IMR-90 (cell line): Measurements from ENCODE around the gene PTN. TPM values are rescaled to one million over a fixed set of nuclear protein-coding genes. Genes with fewer than 3 reads are reported as not detected.

ENCODE experiments used
- ATAC-seq: fragments of 200-7000 bp; cut with Tn5 transposase; 2 replicates; pipeline ENCODE4 v1.9.1; 2020; ENCODE audit warnings: low read depth, mild to moderate bottlenecking, moderate library complexity
- BruUV-seq: library from RNA; stranded (reverse); fragments of 400-500 nt; replicated peaks from 2 replicates; lab custom pipeline; 2021; lab: Mats Ljungman, UMichigan
- CTCF ChIA-PET: fragments of 300-600 bp; formaldehyde crosslinking; extraction: SDS; loops from one replicate; lab custom pipeline; 2021; ENCODE audit warnings: antibody characterized with exemption; lab: Yijun Ruan, JAX
- POLR2A ChIA-PET: fragments of 300-600 bp; sonication (Branson Sonifier 250); formaldehyde crosslinking; loops from one replicate; lab custom pipeline; 2022; ENCODE audit warnings: antibody characterized with exemption; ENCODE audit not compliant: unreplicated experiment; lab: Charles Lee
- DNase-seq: peaks from one replicate; pipeline ENCODE4 v3.0.0; 2013
- H2AFZ ChIP-seq: replicated peaks from 2 replicates; pipeline ENCODE3; 2013; ENCODE audit warnings: low read length, mild to moderate bottlenecking; ENCODE audit not compliant: poor library complexity
- H2AK5ac ChIP-seq: 2 replicates; pipeline ENCODE4 v1.6.1; 2013; ENCODE audit warnings: low read depth, low read length, inconsistent platforms
- H2AK9ac ChIP-seq: replicated peaks from 2 replicates; pipeline ENCODE3; 2013; ENCODE audit warnings: mild to moderate bottlenecking, low read depth, low read length, moderate library complexity; ENCODE audit not compliant: poor library complexity
- H2BK120ac ChIP-seq: 2 replicates; pipeline ENCODE4 v1.6.1; 2013; ENCODE audit warnings: low read depth, low read length, inconsistent platforms
- H2BK15ac ChIP-seq: 3 replicates; pipeline ENCODE4 v1.6.1; 2013; ENCODE audit warnings: low read depth, low read length, inconsistent platforms
- H2BK20ac ChIP-seq: 2 replicates; pipeline ENCODE4 v1.6.1; 2013; ENCODE audit warnings: low read depth, mild to moderate bottlenecking, inconsistent platforms, low read length, moderate library complexity
- H2BK5ac ChIP-seq: 2 replicates; pipeline ENCODE4 v1.6.1; 2013; ENCODE audit warnings: mild to moderate bottlenecking, low read depth, low read length, inconsistent platforms; ENCODE audit not compliant: poor library complexity, severe bottlenecking
- H3K14ac ChIP-seq: replicated peaks from 2 replicates; pipeline ENCODE4 v1.6.1; 2013; ENCODE audit warnings: low read depth, low read length, inconsistent platforms
- H3K18ac ChIP-seq: 2 replicates; pipeline ENCODE4 v1.6.1; 2013; ENCODE audit warnings: low read depth, low read length, control low read depth
- H3K23ac ChIP-seq: 2 replicates; pipeline ENCODE4 v1.6.1; 2013; ENCODE audit warnings: low read depth, low read length, inconsistent platforms
- H3K27ac ChIP-seq: 2 replicates; pipeline ENCODE4 v1.5.1; 2013; ENCODE audit warnings: mild to moderate bottlenecking, control low read depth, low read length; ENCODE audit not compliant: insufficient read depth
- H3K27me3 ChIP-seq: 2 replicates; pipeline ENCODE4 v1.6.1; 2013; ENCODE audit warnings: low read length; ENCODE audit not compliant: control insufficient read depth, insufficient read depth
- H3K36me3 ChIP-seq: 2 replicates; pipeline ENCODE4 v1.6.1; 2013; ENCODE audit warnings: low read length, mixed read lengths; ENCODE audit not compliant: control insufficient read depth, insufficient read depth
- H3K4ac ChIP-seq: 2 replicates; pipeline ENCODE4 v1.6.1; 2013; ENCODE audit warnings: low read depth, low read length, inconsistent platforms
- H3K4me1 ChIP-seq: 2 replicates; pipeline ENCODE4 v1.6.1; 2013; ENCODE audit warnings: low read length, mixed read lengths; ENCODE audit not compliant: control insufficient read depth, insufficient read depth
- H3K4me2 ChIP-seq: 2 replicates; pipeline ENCODE4 v1.6.1; 2013; ENCODE audit warnings: low read depth, mild to moderate bottlenecking, control low read depth, low read length, moderate library complexity
- H3K4me3 ChIP-seq: 2 replicates; pipeline ENCODE4 v1.5.1; 2013; ENCODE audit warnings: low read depth, mild to moderate bottlenecking, control low read depth, low read length, moderate library complexity; ENCODE audit not compliant: insufficient read depth
- H3K56ac ChIP-seq: 2 replicates; pipeline ENCODE4 v1.6.1; 2013; ENCODE audit warnings: low read length, inconsistent platforms; ENCODE audit not compliant: insufficient read depth; ENCODE audit errors: extremely low read depth
- H3K79me1 ChIP-seq, 2 experiments: 2 replicates each; pipeline ENCODE4 v1.6.1; 2013; ENCODE audit warnings: low read length in 2 of 2, inconsistent platforms in 1 of 2, low read depth in 1 of 2
- H3K9ac ChIP-seq: 2 replicates; pipeline ENCODE4 v1.6.1; 2013; ENCODE audit warnings: low read depth, low read length, control low read depth
- H3K9me1 ChIP-seq: 2 replicates; pipeline ENCODE4 v1.6.1; 2013; ENCODE audit warnings: low read length, inconsistent platforms; ENCODE audit not compliant: insufficient read depth
- H3K9me3 ChIP-seq: 2 replicates; pipeline ENCODE4 v1.6.1; 2013; ENCODE audit warnings: low read length; ENCODE audit not compliant: control insufficient read depth, insufficient read depth
- H4K20me1 ChIP-seq: 2 replicates; pipeline ENCODE4 v1.6.1; 2013; ENCODE audit warnings: low read length, inconsistent platforms; ENCODE audit not compliant: insufficient read depth
- H4K5ac ChIP-seq: 2 replicates; pipeline ENCODE4 v1.6.1; 2013; ENCODE audit warnings: mild to moderate bottlenecking, low read depth, low read length, control low read depth
- H4K8ac ChIP-seq, 2 experiments: 2 replicates each; pipeline ENCODE4 v1.6.1; 2013; ENCODE audit warnings: low read depth in 2 of 2, low read length in 2 of 2, control low read depth in 1 of 2, inconsistent platforms in 1 of 2
- H4K91ac ChIP-seq: 2 replicates; pipeline ENCODE4 v1.6.1; 2013; ENCODE audit warnings: low read depth, low read length, inconsistent platforms; ENCODE audit not compliant: insufficient read depth
- NFE2L2 ChIP-seq: fragments of 150-350 bp; IDR thresholded peaks from 2 replicates; pipeline ENCODE4 v1.6.1; 2016; ENCODE audit warnings: low read depth, mild to moderate bottlenecking, low read length
- WGBS, 2 experiments: methylation state at CpG; one replicate each; pipeline versions ENCODE4 v1.1.5 to v1.1.7; 2013; ENCODE audit warnings: missing lambda C conversion rate in 2 of 2; ENCODE audit not compliant: insufficient read length in 1 of 2; ENCODE audit errors: extremely low coverage in 2 of 2; 5-methylcytosine and 5-hydroxymethylcytosine counted together
- dilution Hi-C: fragments of 300-500 bp; cut with HindIII; formaldehyde crosslinking; loops from one replicate; pipeline ENCODE4 v1.14.3; 2018; ENCODE audit warnings: low sequenced_read_pairs; ENCODE audit not compliant: unreplicated experiment
- in situ Hi-C: fragments of 300-500 bp; cut with MboI; formaldehyde crosslinking; loops from 3 replicates; pipeline ENCODE4 v1.14.3; 2019; ENCODE audit warnings: low sequenced_read_pairs, inconsistent platforms, mixed read lengths
- intact Hi-C: fragments of 100-400 bp; cut with micrococcal nuclease; formaldehyde crosslinking; loops from 2 replicates; pipeline ENCODE4 v1.10.0; 2022
- polyA plus RNA-seq, 3 experiments: library from polyadenylated mRNA; depleted of rRNA; stranded (reverse); fragments of >200 nt; gene quantifications; 2 replicates each; pipeline ENCODE4 v1.2.3, GENCODE V29; 2012; ENCODE audit warnings: low replicate concordance in 1 of 3
- total RNA-seq: library from RNA; depleted of rRNA; stranded (reverse); fragments of >200 nt; gene quantifications from 2 replicates; pipeline ENCODE4 v1.2.3, GENCODE V29; 2012
- TF ChIP-seq, protein P1 (sequence below): fragments of 150-350 bp; IDR thresholded peaks from 2 replicates; pipeline ENCODE4 v1.6.1; 2017; ENCODE audit warnings: mild to moderate bottlenecking, antibody characterized with exemption, low read length, low read depth

PTN gene
- total and polyA plus RNA-seq, 2 of the 4 experiments (the other 2 are of a cell fraction), result 61.7 to 186 TPM

DNA sequence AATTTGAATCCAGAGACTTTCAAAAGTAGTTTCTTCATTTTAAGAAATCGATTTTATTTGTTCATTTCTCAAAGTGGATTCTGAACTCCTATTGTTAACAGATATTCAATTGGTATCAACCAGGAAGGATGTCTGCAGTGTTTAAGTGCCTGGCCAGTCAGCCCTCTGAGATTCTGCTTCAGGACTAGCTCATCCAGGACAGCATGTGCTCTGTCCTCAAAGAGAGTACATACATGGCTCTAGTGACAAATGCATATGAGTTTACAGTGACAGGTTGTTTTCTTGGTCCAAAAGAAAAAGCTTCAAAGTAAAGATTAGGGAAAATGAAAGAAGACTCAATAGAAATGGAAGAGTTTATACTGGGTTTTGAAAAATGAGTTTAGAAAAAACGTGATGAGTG, 8.4 kb upstream of the PTN start:
- Histone ChIP-seq H2BK5ac (no peak overlapping the region), H3K9me1 (no peaks in the 10 kb centered on the region), H2AK9ac (no peak overlapping the region), H3K4me2 (no peak overlapping the region), H3K14ac (no peak overlapping the region), H2AFZ (no peak overlapping the region), H2BK120ac (no peak overlapping the region), H3K18ac (no peak overlapping the region), H3K56ac (no peak overlapping the region), H3K4me1 (peaks cover 3% of the 10 kb centered on the region), H3K4ac (no peak overlapping the region), H4K8ac (no peak overlapping the region), H3K23ac (no peak overlapping the region), H3K9ac (no peak overlapping the region), H2BK15ac (no peak overlapping the region), H4K91ac (no peak overlapping the region), H2BK20ac (no peak overlapping the region), H4K5ac (no peak overlapping the region), H3K27ac (no peak overlapping the region), H3K9me3 (no peaks in the 10 kb centered on the region), H3K79me1 (no peaks in the 10 kb centered on the region), H4K20me1 (no peaks in the 10 kb centered on the region), H2AK5ac (no peak overlapping the region), H3K36me3 (no peaks in the 10 kb centered on the region), H3K27me3 (no peaks in the 10 kb centered on the region), H3K4me3 (no peak overlapping the region)
- ChIA-PET CTCF (interaction anchor here (0.6 kb wide), 1 partner anchor 392 kb away, joined by 3 read pairs; no protein-coding TSS in a partner anchor), POLR2A (no interaction called here)
- ATAC-seq, result no peak
- no peak for TF ChIP-seq NFE2L2
- TF ChIP-seq, protein P1, sequence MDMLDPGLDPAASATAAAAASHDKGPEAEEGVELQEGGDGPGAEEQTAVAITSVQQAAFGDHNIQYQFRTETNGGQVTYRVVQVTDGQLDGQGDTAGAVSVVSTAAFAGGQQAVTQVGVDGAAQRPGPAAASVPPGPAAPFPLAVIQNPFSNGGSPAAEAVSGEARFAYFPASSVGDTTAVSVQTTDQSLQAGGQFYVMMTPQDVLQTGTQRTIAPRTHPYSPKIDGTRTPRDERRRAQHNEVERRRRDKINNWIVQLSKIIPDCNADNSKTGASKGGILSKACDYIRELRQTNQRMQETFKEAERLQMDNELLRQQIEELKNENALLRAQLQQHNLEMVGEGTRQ, result no peak
- 56 to 100% methylated on average over 1 of the region's 2 CpGs for WGBS, 2 experiments
- intact Hi-C loops (no loop called here), in situ Hi-C loops (no loop called here), dilution Hi-C loops (no loop called here)
- no peak for DNase-seq
- BruUV-seq, result no TSS peak
